HG03442 (cell line): ENCODE measurements around the gene ENOX1.

Experiments used
- ATAC-seq: cut with Tn5 transposase; IDR thresholded peaks from one replicate; pipeline ENCODE4 v1.9.1; 2021; ENCODE audit warnings: mild to moderate bottlenecking, moderate library complexity; ENCODE audit not compliant: unreplicated experiment

ENOX1 gene

DNA sequence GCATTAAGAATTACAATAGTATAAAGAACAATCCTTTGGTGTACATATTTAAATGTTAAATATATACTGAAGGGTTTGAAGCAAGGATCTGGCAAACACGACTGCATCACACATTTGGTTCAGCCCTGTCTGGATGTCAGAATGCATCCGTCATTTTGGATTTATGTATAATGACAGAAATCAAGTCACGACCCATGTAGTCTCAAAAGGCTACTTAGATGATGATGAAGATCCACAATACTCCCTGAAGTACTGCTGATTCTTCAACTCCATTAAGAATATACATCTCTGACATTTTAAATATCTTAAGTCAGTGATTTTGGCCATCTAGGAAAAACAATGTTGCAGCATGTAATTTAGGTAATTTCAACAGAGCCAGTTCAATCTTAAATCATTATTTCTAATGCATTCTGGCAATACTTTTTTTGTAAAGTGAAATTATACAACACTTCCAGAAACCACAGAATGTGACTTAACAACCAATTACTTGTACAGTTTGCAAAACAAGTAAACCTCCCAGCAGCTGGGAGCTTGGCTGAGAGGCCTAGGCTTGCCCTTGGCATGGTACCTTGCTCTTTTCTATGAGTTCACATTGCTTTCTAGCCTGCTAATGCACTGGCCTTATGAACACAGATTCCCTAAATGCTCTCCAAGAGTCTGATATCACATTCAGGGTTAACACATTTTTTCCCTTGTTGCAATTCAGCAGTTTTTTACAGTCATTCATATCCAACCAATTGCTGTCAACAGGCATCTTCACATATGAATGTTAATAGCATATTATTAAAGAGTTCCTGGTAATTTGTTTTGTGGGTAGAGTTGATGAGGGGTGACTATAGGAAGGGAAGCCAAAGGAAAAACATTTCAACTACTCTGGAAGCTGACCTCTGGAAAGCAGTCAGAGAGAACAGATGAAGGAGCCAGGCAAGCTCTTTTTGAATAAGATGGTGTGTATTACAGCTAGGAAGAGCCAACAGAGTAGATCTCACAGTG, 175.2 kb downstream of the ENOX1 start:
- ATAC-seq = no peak

DNA sequence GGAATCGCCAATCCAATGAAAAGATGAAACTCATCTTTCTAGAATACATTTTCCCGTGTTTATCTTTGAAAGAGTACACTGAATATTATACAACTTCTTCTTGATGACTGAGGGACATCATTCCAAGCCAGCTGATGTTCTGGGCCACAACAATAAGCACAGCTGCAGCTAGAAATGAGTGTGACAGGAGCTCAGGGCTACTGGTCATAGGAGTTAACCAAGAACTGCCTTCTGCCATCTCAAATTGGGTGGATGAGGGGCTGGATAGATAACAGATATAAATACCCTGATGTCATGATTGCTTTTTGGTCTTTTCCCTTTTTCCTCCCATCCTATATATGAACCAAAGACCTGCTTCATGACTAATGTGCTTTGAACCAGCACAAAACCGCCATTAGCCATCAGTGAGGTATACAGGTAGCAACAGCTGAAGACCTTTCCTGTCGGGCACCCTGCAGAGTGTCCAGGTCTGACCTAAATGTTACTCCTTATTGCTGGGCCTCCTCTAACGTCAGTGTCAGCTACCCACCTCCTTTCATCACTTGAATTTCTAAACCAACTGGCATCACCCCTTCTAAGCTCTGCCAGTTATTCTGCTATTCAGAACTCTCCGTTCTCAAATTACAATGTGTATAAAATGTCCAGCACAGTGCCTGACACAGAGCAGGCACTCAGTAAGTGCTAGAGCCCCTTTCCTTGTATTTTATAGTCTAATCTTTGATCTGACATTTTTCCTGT, 178.2 kb downstream of the ENOX1 start:
- no peak for ATAC-seq

DNA sequence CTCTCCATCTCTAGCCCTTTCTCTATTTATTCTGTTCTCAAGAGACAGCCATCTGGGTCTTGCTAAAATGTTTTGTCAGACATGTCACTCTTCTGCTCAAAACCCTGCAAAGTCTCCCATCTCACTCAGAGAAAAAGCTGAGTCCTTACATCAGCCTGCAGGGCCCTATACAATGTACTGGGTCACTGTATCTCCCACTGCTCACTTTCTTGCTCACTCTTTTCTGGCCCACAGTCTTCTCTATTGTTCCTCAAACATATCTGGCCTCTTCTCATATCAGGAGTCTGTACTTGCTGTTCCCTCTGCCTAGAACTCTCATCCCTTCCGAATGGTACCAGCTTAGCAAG, 189.2 kb downstream of the ENOX1 start:
- no peak for ATAC-seq

DNA sequence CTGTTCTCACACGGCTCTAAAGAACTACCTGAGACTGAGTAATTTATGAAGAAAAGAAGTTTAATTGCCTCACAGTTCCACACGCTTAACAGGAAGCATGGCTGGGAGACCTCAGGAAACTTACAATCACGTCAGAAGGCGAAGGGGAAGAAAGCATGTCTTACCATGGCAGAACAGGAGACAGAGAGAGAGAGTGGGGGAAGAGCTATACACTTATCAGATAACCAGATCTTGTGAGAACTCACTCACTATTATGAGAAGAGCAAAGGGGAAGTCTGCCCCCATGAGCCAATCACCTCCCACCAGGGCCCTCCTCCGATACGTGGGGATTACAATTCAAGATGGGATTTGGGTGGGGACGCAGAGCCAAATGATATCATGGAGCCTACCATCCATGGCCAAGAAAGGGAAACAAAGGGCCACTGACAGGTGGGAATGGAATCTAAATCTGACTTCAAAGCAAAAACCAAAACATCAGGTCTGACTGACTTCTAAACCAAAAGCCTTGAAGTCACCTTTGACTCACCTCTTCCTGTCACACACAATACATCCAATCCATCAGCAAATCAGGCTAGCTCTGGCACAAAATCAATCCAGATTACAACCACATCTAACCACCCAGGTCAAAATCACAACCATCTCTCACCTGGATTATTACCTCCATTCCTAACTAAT, 189.7 kb downstream of the ENOX1 start:
- ATAC-seq = no peak

DNA sequence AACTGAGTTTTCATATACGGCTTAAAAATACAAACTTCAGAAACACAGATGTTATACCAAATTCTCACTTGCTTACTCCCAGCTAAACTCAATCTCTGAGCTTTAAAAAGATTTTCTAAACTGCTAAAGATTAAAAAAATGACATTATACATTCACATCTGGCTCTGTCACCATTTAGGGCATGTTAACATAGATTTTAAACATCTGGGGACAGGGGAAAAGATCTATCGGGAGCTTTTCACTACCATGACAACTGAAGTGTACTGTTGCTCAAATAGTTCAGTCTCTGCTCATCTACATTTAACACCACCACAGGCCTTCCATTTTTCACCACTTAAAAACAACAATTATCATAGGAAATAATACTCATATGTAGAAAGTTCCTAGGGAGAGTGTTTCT, 190.8 kb downstream of the ENOX1 start:
- no peak for ATAC-seq

DNA sequence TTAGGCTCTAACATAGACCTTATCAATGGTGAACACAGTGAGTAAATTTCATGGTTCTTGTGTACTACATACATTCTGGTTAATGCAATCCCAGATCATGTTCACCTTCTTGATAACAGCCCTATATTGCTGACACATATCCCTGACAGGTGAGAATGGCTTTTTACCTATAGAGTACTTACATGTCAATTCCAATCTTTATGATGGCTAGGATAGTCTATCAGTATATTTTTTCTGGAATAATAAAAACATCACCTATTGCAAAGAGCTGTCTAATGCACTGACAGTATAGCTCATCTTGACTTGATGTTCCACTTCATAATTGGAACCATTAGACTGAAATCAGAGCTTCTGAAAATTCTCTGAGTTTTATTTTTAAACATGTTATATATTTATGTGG, 199.4 kb downstream of the ENOX1 start:
- ATAC-seq = no peak

DNA sequence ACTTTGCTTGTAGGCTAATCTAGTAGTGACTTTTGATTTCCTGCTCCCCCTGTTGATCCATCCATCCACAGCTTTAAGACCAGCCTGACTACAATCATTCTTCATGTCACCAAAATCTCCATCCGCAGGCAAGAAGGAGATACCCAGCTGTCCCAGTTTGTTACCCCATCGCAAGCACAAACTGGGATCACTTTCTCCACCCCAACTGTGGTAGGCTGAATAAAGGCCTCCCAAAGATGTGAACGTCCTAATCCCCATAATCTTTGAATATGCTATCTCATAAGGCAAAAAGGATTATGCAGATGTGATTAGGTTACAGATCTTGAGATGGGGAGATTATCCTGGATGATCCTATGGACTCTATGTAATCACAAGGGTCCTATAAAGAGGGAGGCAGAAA, 202.0 kb downstream of the ENOX1 start:
- ATAC-seq = no peak

DNA sequence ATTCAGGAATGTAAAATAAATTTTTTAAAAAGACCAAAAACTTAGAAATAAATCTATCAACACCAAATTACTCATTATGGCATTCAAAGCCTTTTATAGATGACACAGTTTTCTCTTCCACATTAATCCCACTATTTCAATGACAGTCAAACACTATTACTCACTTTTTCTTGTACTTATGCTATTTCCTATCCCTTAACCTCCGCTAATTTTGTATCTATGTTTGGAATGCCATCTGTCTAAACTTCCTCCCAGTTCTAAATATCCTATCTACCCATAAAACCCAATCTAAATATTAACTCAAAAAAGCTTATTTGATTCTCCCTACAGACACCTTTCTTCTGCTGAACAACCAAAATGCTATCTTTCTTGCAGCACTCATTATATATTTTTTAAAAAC, 203.5 kb downstream of the ENOX1 start:
- ATAC-seq = no peak

DNA sequence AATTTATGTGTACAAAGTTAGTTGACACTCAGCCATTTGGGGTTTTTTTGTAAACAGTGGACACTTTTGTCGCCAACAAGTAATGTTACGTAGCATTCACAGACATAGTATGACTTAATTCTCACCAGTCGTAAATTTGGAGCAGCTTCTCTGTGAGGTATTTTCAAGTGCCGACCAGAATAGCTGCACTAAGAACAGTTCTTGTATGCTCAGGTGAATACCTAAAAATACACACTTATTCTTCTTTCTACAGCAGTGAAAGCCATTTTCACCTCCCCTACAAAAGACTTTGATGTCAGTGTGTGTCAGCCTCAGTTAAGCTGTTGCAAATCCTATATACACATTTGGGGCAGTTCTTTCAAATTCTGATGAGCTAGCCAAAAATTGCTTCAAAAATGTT, 206.5 kb downstream of the ENOX1 start:
- no peak for ATAC-seq

DNA sequence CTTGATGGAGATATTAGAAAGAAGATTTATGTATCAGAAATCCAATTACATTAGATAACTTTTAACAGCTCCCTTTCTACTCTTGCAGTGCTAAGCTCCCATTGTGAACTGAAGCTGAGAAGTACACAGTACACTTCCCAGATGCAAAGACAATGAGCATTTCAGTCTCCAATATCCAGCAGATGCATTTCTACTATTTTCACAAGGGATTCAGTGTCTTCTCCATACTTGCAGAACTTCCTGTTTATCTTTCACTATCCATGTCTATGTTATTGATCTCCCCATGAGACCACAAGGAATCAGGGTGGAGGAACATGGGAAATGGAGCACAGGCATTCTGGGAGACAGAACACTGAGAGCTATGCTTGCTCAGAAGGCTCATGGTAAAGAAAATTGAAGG, 207.5 kb downstream of the ENOX1 start:
- ATAC-seq = no peak

DNA sequence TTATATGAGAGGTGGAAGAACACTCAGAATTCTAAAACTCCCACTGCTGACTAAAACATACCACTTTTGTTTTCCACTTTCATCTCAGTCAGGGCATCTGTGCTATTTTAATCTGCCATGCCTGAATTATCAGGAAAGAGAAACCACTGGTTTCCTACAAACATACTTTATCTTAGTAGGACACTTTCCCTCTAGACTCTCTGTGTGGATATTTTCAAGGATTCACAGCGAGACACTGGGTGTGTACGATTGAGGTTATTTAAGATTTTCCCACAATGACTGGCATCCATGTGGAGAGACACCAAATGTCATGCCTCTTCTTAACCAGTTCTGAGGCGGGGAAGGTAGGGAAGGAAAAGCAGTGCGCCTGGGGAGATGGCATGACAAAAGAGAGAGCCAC, 212.2 kb downstream of the ENOX1 start:
- no peak for ATAC-seq

DNA sequence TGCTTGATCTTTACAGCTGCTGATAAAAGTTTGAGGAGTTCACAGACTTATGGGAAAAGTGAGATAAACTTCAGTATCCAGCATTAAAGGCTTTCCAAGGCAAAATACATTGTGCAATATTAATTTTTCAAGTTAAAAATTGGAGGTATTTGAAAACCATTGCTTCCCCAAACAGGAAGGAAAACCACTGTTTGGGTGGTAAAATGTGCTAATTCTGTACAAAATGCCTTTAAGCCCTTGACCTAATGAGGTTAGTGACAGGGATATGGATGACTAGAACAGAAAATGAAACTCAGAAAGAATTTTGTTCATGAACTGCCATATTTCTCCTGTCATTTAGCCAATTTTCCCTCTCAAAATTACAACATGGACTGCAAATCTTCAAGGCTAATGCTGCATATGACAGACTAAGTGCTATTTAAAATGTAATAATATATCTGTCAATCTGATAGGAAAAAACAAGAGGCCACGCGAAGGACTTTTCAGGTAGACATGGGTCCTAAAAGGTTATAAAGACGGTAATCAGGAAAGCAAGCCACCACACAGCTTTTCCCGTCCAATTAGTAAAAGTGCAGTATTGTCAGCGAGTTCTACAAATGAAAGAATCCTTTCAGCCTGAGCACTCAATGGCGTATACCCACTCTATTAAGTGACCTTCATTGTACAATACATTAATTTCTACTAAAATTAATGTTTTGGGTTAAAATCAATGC, 212.8 kb downstream of the ENOX1 start:
- no peak for ATAC-seq

DNA sequence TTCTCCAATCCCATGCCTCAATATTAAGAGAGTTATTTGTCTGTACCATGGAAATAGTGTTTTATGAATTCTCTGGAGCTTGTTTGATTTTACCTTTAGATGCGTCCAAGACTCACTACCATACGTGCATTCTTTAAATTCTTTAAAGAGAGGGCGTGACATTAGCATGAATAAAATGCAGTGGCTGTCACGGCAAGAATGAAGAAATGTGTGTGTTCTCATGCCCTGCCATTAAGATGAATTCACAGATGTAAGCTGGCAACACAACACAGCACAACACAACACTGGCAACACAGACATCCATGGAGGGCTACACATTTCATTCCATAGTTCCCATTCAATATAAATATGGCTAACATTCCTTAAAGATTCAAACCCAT, 213.4 kb downstream of the ENOX1 start:
- ATAC-seq = no peak

DNA sequence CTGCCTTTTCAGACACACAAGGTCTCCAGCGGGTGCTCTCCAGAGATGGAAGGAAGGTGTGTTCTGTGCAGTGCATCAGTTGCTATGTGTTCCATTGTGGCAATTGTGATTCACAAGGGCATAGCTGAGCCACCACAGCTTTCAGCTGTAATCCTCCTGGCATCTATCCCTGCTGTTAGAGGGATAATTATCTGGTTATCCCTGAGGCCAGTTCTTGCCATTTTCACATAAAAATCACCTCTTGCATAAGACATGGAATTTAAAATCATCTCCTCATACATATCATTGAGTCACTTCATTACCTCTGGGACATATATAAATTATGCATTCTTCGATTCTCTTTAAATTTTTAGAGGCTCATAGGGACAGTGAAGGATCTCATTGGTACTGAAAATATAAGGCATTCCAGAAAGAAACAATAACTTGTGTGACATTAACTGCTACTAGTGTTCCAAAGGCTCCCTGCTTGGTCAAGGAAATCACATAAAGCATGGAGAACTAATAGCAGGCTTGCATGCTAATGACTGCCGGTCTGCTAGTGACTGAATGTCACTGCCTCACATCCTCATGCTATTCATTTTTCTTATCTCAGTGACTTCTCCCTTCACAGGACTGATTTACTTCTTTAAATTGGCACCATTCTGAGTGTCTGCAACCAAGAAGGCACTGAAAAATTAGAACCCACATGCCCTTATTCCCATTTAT, 214.0 kb downstream of the ENOX1 start:
- no peak for ATAC-seq

DNA sequence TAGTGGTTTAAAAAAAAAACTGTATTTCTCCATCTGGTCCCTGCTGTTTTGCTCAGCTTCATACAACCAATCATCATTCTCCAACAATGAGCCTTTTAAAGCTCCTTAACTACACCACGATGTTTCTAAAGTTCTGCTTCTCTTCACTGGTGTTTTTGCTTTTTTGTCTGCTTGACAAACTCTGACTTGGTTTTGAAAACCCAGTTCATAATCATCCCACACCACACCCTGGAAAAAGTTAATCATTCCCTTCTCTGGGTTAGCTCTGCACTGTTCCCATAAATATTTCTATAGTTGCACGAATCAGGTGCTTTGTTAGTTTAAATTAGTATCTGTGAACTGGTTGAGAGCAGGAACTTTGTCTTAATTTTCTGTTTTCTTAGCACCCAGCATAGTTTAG, 217.1 kb downstream of the ENOX1 start:
- no peak for ATAC-seq

DNA sequence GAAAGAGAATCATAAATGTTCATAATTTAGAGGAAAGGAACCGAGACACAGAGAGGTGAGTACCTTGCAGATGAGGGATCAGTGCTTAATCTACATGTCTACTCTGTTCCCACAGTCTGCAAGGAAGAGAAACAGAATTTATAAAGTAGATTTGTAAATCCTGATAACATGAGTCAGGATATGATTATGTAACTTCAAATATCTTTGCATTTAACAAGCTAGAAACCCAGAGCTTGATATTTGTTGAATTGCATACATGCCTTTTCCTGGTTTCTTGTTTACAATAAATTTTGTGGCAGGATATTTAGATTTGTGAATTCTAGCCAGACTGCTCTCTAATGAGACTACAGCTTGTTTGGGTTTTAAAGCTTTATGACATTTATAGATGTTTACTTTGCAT, 219.2 kb downstream of the ENOX1 start:
- ATAC-seq = no peak

DNA sequence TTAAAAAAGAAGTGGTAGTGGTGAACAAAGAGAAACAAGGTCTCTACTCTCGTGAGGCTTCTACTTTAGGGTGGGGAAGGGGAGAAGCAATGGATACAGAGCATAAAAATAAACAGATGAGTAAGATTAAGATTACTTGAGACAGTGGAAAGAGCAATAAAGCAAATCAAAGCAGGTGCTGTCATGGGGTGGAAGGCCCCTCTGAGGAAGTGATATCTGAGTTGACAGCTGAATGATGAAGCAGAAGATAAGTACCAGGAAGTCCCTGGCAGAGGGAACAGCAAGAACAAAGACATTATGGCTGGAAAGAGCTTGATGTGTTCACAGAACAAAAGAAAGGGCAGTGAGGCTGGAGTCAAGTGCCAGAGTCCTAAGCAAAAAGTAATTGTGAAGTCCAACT, 221.8 kb downstream of the ENOX1 start:
- no peak for ATAC-seq

DNA sequence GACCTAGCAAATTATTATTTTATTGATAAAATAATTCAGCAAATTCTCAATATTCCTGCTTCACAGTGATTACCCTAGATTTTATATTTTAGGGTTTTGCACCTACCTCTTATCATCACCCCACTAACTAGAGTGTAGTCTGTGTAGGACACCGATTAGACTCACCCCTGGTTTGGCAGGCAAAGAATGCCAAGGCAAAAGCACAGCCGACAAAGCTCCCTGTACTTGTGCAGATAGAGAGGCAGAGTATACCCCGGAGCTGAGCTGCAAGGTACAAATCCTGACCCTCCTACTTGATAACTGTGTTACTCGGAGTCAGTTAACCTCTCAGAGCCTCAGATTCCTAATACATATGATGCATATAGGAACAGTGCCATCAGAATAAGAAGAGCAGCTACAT, 225.7 kb downstream of the ENOX1 start:
- ATAC-seq = no peak

DNA sequence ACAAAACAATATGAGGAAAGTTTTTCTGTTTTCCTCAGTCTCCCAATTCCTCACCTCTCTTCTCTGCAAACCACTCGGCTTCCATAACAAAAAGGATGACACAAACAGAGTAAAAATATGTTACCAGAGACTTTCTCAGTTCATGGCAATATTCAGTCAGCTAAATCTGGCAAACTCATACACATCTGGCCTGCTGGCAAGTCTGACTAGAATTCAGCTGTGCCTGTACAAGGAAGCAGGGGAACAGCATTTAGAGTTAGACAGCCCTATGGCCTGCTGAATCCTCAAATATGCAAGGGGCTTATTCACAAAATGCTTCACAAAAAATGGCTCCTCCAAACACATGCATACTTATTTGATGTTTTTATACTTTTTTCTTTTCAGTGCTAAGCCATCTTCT, 227.8 kb downstream of the ENOX1 start:
- ATAC-seq = no peak

DNA sequence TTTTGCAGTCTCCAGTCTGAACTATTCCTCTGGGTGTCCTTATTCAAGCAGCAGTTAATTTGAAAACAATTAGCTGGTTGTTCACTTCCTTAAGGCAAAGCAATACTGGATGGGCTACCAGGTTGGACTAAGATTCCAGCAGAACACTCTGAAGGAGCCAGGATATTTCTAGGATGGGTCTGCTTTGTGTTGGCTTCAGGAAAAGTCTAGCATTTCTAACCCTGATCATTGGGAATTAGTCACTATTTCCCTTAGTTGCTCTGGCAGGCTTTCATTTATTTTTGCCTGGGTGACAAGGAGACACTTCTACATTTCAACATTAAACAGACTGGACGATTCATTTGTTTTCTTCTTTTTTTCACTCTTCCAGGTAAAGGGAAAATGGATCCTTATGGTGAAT, 228.4 kb downstream of the ENOX1 start:
- ATAC-seq = no peak

DNA sequence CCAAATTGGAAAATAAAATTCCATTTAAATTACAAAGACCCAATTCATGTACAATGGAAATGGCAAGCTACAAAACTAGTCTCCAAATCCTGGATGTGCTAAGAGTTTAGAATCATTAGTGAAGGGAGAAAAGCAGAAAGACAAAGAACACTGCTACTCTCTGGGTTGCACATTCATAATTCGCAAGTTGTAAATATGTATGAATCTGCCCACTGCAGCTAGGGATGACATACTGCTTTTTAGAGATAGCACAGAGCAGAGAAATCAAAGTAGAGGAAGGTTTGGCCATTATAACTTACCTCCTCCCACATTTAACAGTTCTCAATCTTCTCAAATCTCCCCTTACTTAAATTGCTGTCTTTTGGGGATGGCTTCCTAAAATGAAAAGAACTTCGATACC, 231.1 kb downstream of the ENOX1 start:
- no peak for ATAC-seq
